Measurements from ENCODE around the gene KDM5A. TPM values are rescaled to one million over a fixed set of nuclear protein-coding genes. Genes with fewer than 3 reads are reported as not detected.
A peak's percentile ranks its signal among the peaks of the same experiment; 100 is the strongest.

The KDM5A gene
- total RNA-seq (2013; cell fraction: nucleolus; rRNA removed) = 188 and 189 TPM in 2 replicates
- total RNA-seq (2014; rRNA removed) (28.6 and 30.4 TPM in 2 replicates), total RNA-seq (2014; rRNA removed; fragmentation: Illumina TruSeq; extraction: Trizol) (36.4 and 37.7 TPM in 2 replicates), total RNA-seq (2021) (54.3 and 59.9 TPM in 2 replicates), polyA plus RNA-seq (2011; rRNA removed) (26.7 and 28.1 TPM in 2 replicates), polyA plus RNA-seq (2014; fragmentation: Illumina TruSeq; extraction: Trizol) (20.5 and 33.7 TPM in 2 replicates), polyA plus RNA-seq (2014; fragmentation: Nextera tagmentation; extraction: Ambion mirVana) (10 to 100 TPM in 1 of 2 experiments, 1 to 10 TPM in 1; 9.0 to 10.5 TPM), polyA plus RNA-seq (2014; rRNA removed) (14.8 and 16.3 TPM in 2 replicates), polyA plus RNA-seq (2016; fragmentation: Nextera tagmentation; extraction: Ambion mirVana) (10 to 100 TPM; 35.2 to 40.0 TPM), polyA minus RNA-seq (2011; rRNA and poly(A)+ RNA removed) (120 and 139 TPM in 2 replicates), Bru-seq, nascent RNA (percentile 91 among the genes with signal in this experiment), BruChase-seq, experiment 1, labeled RNA remaining after a 6-hour chase (percentile 90 among the genes with signal in this experiment), BruChase-seq, experiment 2, labeled RNA remaining after a 2-hour chase (percentile 92 among the genes with signal in this experiment)
- polyA plus RNA-seq (2011; ENCODE audit: low read depth) = 20.8 TPM
- polyA plus RNA-seq (2011; cell fraction: cytosol; rRNA removed) = 23.5 and 25.5 TPM in 2 replicates
- 29.6 and 30.0 TPM in 2 replicates for polyA plus RNA-seq (2011; cell fraction: nucleus; rRNA removed)
- polyA plus RNA-seq (2012) = 18.8 and 21.5 TPM in 2 replicates
- 33.3 and 46.4 TPM in 2 replicates for polyA minus RNA-seq (2011; cell fraction: cytosol; rRNA and poly(A)+ RNA removed)
- polyA minus RNA-seq (2011; cell fraction: nucleus; rRNA and poly(A)+ RNA removed) = 73.5 and 96.5 TPM in 2 replicates
- long read RNA-seq, experiment 1, partial matches to known transcripts = 15 of 17 reads
- long read RNA-seq, experiment 1, other reads (novel, unspliced or antisense) = 2 of 17 reads
- long read RNA-seq, experiment 2, partial matches to known transcripts = 76 of 95 reads
- long read RNA-seq, experiment 2, other reads (novel, unspliced or antisense) = 19 of 95 reads

- Histone ChIP-seq H3K9ac (ENCODE audit: control insufficient read depth, insufficient read depth, low read length) (peak within 1 kb of the TSS; percentile 76), H3K4me1 (ENCODE audit: control insufficient read depth, insufficient read depth, low read length) (no peaks in the 10 kb centered on the region), H3K36me3 (ENCODE audit: control insufficient read depth in 2 of 2, insufficient read depth in 2 of 2, low read length in 1 of 2) (peaks cover 0 to under 1% of the 10 kb centered on the region in 2 experiments; a peak in 1 of 4 replicates), H2AFZ (ENCODE audit: control insufficient read depth, low read depth, low read length) (peak within 1 kb of the TSS; percentile 98), H3K4me2 (ENCODE audit: control insufficient read depth, insufficient read depth) (peak within 1 kb of the TSS; percentile 91), H3K27ac (ENCODE audit: control insufficient read depth, insufficient read depth) (peak within 1 kb of the TSS; percentile 87), H3K27me3 (replicated peaks in 1 of 2; ENCODE audit: control insufficient read depth in 2 of 2, insufficient read depth in 2 of 2, low read length in 1 of 2) (no peaks in the 10 kb centered on the region), H3K79me2 (ENCODE audit: control insufficient read depth, insufficient read depth, low read length) (peaks cover 47% of the 10 kb centered on the region), H3K9me3 (replicated peaks; ENCODE audit: control insufficient read depth, insufficient read depth, low read length) (no peaks in the 10 kb centered on the region), H3K4me3 (peak within 1 kb of the TSS; percentile 85), H4K20me1 (ENCODE audit: control insufficient read depth, insufficient read depth) (no peaks in the 10 kb centered on the region)
- ChIA-PET SMC1A (ENCODE audit: uncharacterized antibody, unreplicated experiment) (interaction anchor here (3.0 kb wide), 1 partner anchor 11 kb away, joined by 23 read pairs; the partner anchor contains the start of gene CCDC77), CTCF (interaction anchor here (0.8 to 1.7 kb wide), 3 partner anchors 12 to 428 kb away, joined by 3 to 5 read pairs (median 4); partner anchors contain the start of gene CCDC77), POLR2A (interaction anchor here (0.6 to 2.5 kb wide), 9 partner anchors 11 to 1214 kb away, joined by 3 to 23 read pairs (median 4); partner anchors contain the start of gene CCDC77), RAD21 (ENCODE audit: unreplicated experiment) (interaction anchor here (0.7 to 1.5 kb wide), 2 partner anchors 12 to 104 kb away, joined by 3 to 7 read pairs; partner anchors contain the start of gene CCDC77)
- intact Hi-C loops (cut with micrococcal nuclease; ENCODE audit: unreplicated experiment) = loop anchor here (1.0 kb wide), 1 partner anchor 12 kb away; the partner anchor contains the start of gene CCDC77
- in situ Hi-C loops (cut with MboI) = no loop called here
- DNase-seq (ENCODE audit: low read depth, low spot score) = peak; percentile 73
- ATAC-seq = peak; percentile 93
- BruUV-seq (replicated peaks) = no TSS peak
- peak; percentile 38 for FAIRE-seq
- WGBS (ENCODE audit: insufficient coverage, insufficient replicate concordance, low lambda C conversion rate, missing lambda C conversion rate) = 2% methylated on average over 39 of the region's 53 CpGs
- TF ChIP-seq HDAC6 (IDR thresholded peaks at IDR 0.05; ENCODE audit: unreplicated experiment) (no peak), CBFB (IDR thresholded peaks at IDR 0.05; ENCODE audit: low read depth) (peak; percentile 56; the same call in 1 of the 2 replicates), RCOR1 (conservative IDR thresholded peaks at IDR 0.05; ENCODE audit: low read depth, low read length) (0 out of 2 replicates have a peak, but pooled peaks have one; percentile 85), PML (IDR thresholded peaks at IDR 0.05; ENCODE audit: low read length) (peak; percentile 89), BCL11A (IDR thresholded peaks at IDR 0.05; ENCODE audit: low read depth, low read length) (peak; percentile 15; the same call in 1 of the 2 replicates), MYC (IDR thresholded peaks at IDR 0.05; ENCODE audit: insufficient read depth, insufficient read length, insufficient replicate concordance, low read length, severe bottlenecking) (no peak), SMC3 (IDR thresholded peaks at IDR 0.05; ENCODE audit: borderline replicate concordance, low read length) (no peak), SUZ12 (IDR thresholded peaks at IDR 0.05; ENCODE audit: unreplicated experiment) (no peak), BACH1 (IDR thresholded peaks at IDR 0.05; ENCODE audit: borderline replicate concordance) (no peak), NKRF (conservative IDR thresholded peaks at IDR 0.05) (peak; percentile 88)
- TF ChIP-seq, protein P1, sequence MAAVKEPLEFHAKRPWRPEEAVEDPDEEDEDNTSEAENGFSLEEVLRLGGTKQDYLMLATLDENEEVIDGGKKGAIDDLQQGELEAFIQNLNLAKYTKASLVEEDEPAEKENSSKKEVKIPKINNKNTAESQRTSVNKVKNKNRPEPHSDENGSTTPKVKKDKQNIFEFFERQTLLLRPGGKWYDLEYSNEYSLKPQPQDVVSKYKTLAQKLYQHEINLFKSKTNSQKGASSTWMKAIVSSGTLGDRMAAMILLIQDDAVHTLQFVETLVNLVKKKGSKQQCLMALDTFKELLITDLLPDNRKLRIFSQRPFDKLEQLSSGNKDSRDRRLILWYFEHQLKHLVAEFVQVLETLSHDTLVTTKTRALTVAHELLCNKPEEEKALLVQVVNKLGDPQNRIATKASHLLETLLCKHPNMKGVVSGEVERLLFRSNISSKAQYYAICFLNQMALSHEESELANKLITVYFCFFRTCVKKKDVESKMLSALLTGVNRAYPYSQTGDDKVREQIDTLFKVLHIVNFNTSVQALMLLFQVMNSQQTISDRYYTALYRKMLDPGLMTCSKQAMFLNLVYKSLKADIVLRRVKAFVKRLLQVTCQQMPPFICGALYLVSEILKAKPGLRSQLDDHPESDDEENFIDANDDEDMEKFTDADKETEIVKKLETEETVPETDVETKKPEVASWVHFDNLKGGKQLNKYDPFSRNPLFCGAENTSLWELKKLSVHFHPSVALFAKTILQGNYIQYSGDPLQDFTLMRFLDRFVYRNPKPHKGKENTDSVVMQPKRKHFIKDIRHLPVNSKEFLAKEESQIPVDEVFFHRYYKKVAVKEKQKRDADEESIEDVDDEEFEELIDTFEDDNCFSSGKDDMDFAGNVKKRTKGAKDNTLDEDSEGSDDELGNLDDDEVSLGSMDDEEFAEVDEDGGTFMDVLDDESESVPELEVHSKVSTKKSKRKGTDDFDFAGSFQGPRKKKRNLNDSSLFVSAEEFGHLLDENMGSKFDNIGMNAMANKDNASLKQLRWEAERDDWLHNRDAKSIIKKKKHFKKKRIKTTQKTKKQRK (IDR thresholded peaks at IDR 0.05; ENCODE audit: low read depth, low read length) = no peak
These were observed at the start of gene KDM5A for GRCh38 chr12:389142-390096. Gene KDM5A (minus strand): TSS chr12:389320. CDS start chr12:389091, 229 bp downstream.
